GM15510 (cell line): ENCODE measurements around the gene OTOR.

Experiments
- POLR2A ChIP-seq: IDR thresholded peaks from 3 replicates; pipeline ENCODE4 v1.6.1; 2011; ENCODE audit warnings: borderline replicate concordance; ENCODE audit not compliant: insufficient read length; ENCODE audit errors: extremely low read depth

The OTOR gene, protein sequence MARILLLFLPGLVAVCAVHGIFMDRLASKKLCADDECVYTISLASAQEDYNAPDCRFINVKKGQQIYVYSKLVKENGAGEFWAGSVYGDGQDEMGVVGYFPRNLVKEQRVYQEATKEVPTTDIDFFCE

DNA sequence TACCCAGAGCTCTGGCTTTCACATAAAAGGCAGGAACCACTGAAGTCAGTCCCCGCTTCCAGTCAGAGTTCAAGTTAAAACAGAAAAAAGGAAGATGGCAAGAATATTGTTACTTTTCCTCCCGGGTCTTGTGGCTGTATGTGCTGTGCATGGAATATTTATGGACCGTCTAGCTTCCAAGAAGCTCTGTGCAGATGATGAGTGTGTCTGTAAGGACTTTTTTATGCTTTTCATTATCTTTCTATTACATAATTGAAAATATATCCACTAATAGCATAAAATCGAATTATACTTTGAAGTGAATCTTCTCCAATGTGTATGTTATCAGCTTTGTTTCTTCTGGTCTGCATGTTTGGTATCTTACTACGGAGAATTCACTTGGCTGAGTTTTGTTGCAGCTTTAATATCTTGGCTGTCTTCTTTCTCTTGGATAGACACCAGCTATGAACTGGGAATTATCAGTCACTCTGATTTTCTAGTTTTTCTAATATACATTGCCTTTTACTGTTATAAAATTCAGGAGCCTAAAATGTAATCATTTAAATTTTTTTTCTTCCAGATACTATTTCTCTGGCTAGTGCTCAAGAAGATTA is at the start of gene OTOR:
TSS of gene OTOR (plus strand) at position 51 of the 593 bp plus-strand sequence. CDS start at position 95, 44 bp downstream.
- TF ChIP-seq POLR2A, result no peak

DNA sequence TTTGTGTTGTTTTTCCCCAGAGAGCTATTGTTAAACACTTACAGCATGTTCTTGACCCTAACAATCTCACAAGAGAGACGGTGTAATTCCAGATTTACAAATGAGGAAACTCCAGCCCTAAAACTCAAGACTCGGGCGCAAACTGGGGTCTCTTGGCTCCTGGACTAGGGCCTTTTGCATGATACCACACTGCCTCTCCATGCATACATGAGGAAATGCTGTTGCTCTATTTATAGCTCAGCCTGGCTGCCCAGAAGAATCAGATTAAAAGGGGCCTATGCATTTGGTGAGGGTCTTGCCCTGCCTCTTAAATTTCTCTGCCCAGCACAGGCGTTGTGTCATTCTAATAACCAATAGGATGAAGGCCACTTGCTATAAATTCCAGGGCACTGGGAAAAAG is 48.9 kb upstream of the OTOR start:
- TF ChIP-seq POLR2A, result no peak

DNA sequence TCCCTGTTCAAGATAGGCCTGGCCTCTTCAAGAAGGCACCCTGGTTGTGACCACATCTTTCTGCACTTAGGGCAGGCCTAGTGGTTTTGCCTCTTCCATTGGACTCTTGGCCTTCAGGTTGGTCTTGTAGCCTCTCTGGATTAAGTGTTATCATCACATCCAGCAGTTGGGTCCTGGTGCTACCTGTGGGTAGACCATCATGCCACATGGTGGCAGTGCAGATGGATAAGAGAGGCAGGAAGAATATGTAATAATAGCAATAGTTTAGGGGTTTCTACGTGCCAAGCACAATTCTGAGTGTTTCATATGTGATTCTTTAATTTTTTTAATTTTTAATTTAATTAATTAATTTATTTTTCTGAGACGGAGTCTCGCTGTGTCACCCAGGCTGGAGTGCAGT is 46.9 kb upstream of the OTOR start:
- TF ChIP-seq POLR2A, result no peak

DNA sequence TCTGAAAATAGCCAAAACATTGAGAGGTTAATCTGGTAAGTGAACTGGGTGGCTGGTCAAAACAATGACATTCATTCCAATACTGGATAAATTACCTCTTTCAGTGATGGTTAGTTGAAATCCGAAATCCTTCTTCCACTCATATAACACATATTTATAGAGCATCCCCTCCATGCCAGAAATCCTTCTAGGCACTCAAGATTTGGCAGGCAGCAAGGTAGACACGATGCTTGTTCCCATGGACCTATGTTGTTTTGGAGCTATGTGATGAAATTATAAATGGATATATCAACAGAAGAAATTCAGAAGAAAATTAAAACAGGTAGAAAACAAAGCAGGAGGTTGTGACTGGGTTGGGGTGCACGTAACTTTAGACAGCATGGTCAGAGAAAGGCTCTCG is 44.6 kb upstream of the OTOR start:
- no peak for TF ChIP-seq POLR2A

DNA sequence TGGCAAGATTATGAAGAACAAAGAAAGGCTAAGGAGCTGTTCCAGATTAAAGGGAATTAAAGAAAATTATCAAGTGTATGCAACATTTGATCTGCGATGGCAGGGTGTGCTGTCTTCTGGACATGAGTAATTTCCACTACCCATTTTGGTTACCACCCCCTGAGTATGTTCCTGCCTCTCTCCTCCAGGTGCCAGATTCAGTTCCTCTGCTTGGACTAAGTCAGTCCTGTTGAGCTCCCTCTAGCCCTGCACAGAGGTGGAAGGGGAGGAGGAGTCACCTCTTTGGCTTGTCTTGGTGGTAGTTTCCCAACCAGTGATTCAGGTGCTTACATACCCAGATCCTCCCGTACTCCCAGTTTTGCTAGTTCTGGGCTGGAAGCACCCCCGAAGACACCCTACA is 40.5 kb upstream of the OTOR start:
- TF ChIP-seq POLR2A, result no peak

DNA sequence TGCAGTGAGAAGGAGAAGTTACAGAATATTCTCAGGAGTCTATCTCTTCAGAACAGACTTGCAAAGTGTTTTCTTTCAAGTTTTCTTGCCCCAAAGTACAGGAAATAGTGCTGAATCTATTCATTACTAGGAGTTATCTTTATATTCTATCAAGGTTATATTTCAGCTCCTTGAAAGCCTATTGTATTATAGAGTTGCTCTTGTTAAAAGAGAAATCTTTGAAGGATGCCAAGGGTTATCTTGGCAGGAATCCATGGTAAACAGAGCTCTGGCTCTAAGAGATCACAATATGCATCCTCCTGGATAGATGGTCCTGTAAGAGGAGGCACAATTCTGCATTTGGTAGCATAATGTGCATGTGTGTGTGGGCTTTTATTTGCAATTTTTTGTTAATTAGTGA is 39.6 kb upstream of the OTOR start:
- TF ChIP-seq POLR2A, result no peak

DNA sequence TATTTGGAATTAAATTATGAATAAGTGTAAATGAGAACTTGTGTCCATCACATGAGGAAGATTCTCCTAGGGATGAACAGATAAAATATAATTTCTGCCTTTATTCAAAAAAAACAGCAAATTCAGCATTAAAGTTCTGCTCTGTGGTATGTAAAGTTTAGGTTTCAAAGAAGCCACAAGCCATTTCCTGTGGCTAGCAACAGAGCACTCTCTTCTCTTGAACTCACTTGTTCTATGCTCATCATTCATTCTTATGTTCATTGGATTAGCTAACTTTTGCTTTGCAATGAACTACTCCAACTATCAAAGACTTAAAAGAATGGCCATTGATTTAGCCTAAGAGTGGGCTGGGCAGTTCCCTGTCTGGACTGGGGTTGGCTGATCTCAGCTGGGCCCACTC is 39.1 kb upstream of the OTOR start:
- TF ChIP-seq POLR2A, result no peak

DNA sequence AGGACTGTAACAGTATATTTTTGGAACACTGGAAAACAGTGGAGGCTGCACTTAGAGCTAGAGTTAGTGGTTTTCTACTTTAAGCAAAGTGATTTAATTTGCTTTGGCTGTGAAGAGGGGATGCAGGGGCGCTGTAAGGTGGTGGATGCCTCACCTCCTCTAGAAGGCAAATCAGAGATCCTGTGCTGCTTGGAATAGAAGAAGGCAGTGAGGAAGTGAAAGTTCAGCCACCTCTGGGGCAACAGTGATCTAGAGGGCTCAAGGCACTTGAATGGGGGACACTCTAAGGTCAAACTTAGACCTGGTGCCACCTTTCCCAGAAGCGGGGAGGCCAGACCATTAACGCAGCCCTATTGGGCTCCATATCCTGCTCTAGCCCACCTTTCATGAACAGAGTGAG is 37.4 kb upstream of the OTOR start:
- TF ChIP-seq POLR2A, result no peak

DNA sequence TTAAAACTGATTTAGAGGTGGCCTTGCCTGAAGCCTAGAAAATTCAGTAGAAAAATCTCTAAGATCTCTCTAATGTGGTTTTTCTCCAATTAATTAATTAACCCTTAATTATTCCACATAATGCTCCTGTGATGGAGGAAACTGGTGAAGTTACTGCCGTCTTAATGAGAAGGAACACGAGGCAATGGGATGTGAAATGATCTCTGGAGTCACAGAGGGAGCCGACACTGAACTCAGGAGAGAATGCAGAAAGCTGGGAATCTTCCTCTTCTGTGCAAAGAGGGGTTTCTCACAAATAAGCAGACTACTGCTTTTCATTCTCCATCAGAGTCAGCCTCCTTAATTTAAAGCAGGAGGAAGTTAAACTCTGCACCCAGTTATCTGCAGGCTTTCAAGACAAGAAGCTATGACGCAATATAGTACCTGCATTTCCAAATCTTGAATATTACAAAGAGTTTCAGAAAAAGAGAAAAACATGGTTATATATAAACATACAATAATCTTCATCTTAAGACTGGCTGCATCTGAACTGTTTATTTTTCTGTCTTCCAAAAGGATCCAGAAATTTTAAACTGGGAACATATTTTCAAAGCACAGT is 36.4 kb upstream of the OTOR start:
- TF ChIP-seq POLR2A, result no peak

DNA sequence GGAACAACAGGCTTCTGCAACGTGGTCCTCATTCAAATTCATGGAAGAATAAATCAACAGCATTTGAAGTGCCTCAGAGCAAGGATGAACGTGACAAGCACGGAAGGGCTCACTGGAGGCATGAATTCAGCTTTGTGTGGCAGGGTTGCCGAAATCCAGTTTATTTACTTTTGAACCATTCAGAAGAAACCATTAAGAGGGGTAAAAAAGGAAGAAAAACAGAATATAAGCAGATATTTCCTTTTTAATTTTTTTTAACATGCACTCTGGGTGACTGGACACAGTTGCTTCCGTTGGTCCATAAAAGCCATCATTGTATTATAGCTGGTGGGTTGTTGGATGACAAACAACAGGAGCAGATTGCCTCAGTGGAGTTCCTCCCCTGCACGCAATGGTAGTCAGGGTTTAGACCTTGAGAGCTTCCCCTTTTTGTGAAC is 35.6 kb upstream of the OTOR start:
- no peak for TF ChIP-seq POLR2A

DNA sequence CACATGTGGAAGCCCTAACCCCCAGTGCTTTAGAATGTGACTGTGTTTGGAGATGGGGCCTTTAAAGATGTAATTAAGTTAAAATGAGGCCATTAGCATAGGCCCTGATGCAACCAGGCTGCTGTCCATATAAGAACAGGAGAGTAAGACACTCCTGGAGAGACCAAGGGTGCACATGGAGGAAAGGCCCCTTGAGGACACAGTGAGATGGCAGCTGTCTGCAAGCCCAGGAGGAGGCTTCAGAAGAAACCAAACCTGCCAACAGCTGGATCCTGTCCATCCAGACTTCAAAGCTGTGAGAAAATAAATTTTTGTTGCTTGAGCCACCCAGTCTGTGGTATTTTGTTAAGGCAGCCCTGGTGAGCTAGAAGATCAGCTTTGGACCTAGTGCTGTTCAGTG is 35.1 kb upstream of the OTOR start:
- TF ChIP-seq POLR2A, result no peak

DNA sequence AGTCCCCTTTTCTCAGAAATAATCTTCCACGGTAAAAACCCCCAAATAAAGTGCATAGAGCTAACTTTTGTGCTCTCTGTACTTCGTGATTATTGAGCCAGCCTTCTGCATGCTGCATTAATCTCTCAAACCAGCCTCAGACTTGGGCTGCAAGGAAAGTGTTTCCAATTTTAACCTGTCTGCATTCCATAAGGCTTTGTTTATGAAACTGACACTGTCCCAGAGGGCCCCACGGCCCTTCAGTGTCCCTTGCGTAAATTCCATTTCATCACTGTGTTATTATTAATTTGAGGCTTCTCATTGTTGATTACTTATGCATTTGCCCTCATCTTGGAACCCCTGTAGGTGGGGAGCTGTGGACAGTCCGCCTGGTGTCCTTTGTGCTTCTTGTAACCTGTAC is 33.9 kb upstream of the OTOR start:
- TF ChIP-seq POLR2A, result no peak

DNA sequence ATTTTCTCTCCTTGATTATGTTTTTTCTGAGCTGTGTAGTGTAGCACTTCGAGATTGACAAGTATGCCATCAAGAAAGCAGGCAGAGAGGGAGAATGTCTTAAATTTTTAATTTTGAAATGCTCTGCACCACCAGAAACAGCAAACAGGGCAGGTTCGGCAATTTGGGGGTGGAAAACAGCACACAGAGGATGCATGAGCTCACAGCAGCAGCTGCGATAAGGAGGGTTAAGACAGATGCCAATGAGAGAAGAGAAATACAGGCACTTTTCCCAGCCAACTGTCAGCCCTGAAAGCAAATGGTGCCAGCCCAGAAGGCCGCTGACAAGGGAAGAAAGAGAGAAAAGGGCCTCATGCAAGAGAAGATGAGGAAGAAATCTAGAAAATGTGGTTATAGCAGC is 33.4 kb upstream of the OTOR start:
- TF ChIP-seq POLR2A, result no peak

DNA sequence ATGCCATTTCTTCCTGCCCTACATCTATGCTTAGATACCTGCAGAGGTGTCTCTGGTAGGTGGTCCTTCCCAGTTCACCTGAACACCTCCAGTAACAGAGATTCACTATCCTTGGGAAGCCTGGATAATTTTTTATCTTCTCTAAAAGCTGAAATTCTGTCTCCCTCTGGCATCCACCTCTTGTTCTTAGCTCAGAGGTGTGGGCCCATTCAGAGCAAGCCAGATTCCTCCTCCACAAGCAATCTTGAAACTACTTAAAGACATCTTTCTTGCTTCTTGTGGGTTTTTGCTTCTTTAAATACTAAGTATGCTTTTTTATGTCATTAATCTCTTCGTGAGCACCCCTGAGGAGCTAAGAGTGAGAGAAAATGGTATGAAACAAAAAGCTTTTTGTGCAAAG is 28.7 kb upstream of the OTOR start:
- TF ChIP-seq POLR2A, result no peak

DNA sequence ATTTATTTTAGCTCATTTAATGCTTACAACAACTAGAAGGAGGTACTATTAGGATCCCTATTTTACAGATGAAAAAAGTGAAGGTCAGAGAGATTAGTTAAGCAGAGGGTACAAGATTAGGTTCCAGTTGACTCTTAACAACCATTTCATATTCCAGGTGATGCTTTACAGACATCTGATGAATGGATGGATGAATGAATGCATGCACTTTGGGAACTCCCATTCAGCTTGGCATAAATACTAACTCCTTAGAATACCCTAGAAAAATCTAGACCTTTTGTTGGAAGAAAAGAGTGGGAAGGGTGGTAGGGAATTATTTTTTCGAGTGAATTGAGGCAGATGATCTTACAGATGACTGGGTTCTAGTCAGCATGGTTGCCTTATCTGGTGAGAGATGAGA is 19.1 kb upstream of the OTOR start:
- TF ChIP-seq POLR2A, result no peak
